Dendritic cell treated with granulocyte-macrophage colony-stimulating factor and Interleukin-4, amounts not matched to agents 40 ng/mL and 50 ng/mL, for 4 days (primary cell): ENCODE measurements around the gene INSIG1.

Experiments used
- H3K27ac Mint-ChIP-seq: one replicate; pipeline ENCODE4 v1.8.0; 2022; ENCODE audit warnings: mild to moderate bottlenecking, mixed read lengths
- H3K27me3 Mint-ChIP-seq: one replicate; pipeline ENCODE4 v1.8.0; 2022; ENCODE audit warnings: mild to moderate bottlenecking, mixed read lengths
- H3K36me3 Mint-ChIP-seq: one replicate; pipeline ENCODE4 v1.8.0; 2022; ENCODE audit warnings: low read depth, mixed read lengths
- H3K4me1 Mint-ChIP-seq: one replicate; pipeline ENCODE4 v1.8.0; 2022; ENCODE audit warnings: low read depth, mixed read lengths
- H3K4me3 Mint-ChIP-seq: one replicate; pipeline ENCODE4 v1.8.0; 2022; ENCODE audit warnings: mild to moderate bottlenecking, moderate library complexity, mixed read lengths
- H3K9me3 Mint-ChIP-seq: one replicate; pipeline ENCODE4 v1.8.0; 2022; ENCODE audit warnings: mixed read lengths
- intact Hi-C: fragments of 100-400 bp; cut with micrococcal nuclease; formaldehyde crosslinking; loops from one replicate; pipeline ENCODE4 v1.15.0; 2022

INSIG1 gene

DNA sequence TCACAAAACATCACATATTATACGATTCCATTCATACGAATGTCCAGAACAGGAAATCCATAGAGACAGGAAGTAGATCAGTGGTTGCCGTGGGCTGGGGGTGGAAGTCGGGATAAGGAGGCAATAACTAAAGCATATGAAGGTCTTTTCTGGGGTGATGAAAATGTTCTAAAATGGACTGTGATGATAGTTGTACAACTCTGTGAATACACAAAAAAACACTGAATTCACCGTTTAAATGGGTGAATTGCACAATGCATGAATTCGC is 3.2 kb upstream of the INSIG1 start:
- H3K9me3 Mint-ChIP-seq: no peaks in the 10 kb centered on the region
- H3K4me3 Mint-ChIP-seq: peak overlapping the region; percentile 21
- H3K27ac Mint-ChIP-seq: peak overlapping the region; percentile 89
- peaks cover 21% of the 10 kb centered on the region for H3K36me3 Mint-ChIP-seq
- intact Hi-C loops: loop anchor here (10.0 kb wide), 1 partner anchor 1600 kb away; the partner anchor contains the start of gene LMBR1
- peaks cover 75% of the 10 kb centered on the region for H3K4me1 Mint-ChIP-seq
- H3K27me3 Mint-ChIP-seq: peaks cover 2% of the 10 kb centered on the region

DNA sequence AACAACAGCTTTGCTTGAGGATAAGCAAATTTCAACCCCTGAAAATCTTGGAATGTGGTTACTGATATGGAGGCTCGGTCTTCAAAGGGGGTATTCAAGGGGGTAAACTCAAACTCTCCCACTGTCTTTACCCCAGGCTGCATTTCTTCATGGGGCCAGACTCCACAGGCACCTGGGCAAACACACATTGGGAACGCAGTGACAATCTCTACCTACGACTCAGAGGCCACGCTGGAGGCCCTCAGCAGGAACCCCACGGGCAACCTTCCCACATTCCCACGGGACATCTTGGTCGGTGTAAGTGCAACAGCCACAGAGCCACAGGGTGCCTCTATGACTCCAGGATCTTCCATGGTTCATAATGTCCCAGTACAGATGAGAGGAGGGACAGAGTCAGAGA is 2.2 kb upstream of the INSIG1 start:
- Mint-ChIP-seq H3K36me3 (peaks cover 32% of the 10 kb centered on the region), H3K4me3 (no peak overlapping the region), H3K4me1 (peaks cover 72% of the 10 kb centered on the region), H3K9me3 (no peaks in the 10 kb centered on the region), H3K27me3 (peaks cover 2% of the 10 kb centered on the region), H3K27ac (peak overlapping the region; percentile 89)
- intact Hi-C loops: loop anchor here (5.0 to 10.0 kb wide), 2 partner anchors 368 to 1599 kb away; partner anchors contain the start of gene LMBR1

DNA sequence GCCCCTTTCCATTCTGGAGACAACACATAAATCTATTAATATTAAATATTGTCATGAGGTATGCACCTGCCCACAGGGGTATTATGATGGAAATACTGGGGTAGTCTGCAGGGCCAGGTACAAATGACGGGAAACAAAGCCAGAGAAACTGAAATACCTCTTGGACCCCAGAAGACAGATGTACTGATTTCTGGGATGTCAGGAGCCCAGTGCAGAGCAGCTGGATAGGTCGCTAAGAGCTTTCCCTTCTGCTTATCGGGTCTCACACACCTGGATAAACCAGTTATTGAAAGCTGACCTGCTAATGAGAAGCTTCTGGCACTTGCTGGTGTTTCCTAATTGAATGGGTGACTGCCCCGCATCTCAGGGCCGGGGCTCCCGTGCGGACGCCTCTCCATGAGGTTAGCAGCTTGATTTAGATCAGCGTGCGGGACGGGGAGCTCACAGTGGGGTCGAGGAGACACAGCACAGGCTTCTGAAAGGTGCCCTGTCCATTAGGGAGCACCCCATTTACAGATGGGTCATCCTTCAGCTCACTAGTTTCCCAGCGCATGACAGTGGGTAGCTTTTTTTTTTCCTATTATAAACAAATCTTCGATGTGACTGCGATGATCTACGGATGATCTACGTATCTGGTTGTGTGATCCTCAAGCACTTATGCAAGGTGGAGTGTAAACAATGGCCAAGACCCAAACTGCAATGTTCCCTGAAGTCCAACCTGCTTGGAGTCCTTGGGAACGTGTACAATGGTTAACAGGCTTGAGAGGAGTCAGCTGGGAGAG is 1.5 kb upstream of the INSIG1 start:
- Mint-ChIP-seq H3K27ac (peak overlapping the region; percentile 89), H3K4me3 (peak overlapping the region; percentile 80), H3K4me1 (peaks cover 72% of the 10 kb centered on the region), H3K27me3 (peaks cover 2% of the 10 kb centered on the region), H3K9me3 (no peaks in the 10 kb centered on the region), H3K36me3 (peaks cover 39% of the 10 kb centered on the region)
- intact Hi-C loops: loop anchor here (1.0 to 10.0 kb wide), 3 partner anchors 14 to 1599 kb away; partner anchors contain the start of gene LMBR1

DNA sequence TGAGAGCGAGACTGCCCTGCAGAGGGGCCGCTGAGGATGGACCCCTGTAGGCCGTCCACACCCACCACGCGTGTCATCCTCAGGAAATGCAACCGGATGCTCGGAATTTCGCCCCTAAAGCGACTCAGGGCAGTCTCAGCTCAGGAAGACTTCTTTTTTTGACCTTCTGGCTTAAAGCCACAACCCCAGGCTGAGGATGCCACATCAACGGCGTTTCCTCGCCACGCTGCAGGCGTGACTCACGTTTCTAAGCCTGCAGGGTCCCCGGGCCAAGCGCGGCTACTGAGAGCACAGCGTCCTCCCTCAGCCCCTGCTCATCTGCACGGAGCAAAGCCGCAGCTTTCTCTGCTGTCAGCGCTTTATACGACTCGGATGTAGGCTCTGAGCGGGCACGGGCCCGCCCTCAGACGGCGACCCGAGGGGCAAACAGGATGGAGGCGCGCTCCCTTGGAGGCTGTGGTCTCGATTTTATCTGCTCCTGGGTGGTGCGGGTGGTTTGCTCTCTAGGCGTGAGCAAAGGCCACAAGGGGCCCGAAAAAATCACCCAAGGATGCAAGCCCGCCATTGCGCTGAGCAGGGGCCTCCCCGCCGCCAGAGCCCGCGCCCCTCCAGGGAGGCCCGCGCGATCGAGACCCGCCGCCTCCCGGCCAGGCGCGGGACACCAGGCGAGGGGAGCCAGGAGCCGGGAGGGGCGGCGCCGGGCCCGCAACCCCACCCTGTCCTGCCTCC is 726 bp upstream of the INSIG1 start:
- H3K4me1 Mint-ChIP-seq: peaks cover 69% of the 10 kb centered on the region
- H3K36me3 Mint-ChIP-seq: peaks cover 46% of the 10 kb centered on the region

DNA sequence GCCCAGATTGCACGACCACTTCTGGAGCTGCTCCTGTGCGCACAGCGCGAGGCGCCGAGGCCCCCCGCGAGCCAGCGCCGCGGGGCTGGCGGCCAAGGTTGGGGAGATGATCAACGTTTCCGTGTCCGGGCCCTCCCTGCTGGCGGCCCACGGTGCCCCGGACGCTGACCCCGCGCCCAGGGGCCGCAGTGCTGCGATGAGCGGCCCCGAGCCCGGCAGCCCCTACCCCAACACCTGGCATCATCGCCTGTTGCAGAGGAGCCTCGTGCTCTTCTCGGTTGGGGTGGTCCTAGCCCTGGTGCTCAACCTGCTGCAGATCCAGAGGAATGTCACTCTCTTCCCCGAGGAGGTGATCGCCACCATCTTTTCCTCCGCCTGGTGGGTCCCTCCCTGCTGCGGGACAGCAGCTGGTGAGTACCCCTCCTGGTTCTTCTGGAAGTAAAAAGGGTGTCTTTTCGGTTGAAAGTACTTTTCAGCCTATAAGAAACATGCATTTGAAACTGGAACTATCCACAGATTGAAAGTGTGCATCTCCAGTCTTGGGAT is 683 bp downstream of the INSIG1 start:
- Mint-ChIP-seq H3K9me3 (no peaks in the 10 kb centered on the region), H3K36me3 (peaks cover 60% of the 10 kb centered on the region), H3K4me1 (peaks cover 60% of the 10 kb centered on the region), H3K27ac (peak overlapping the region; percentile 92), H3K4me3 (peak overlapping the region; percentile 96), H3K27me3 (no peaks in the 10 kb centered on the region)
- intact Hi-C loops: loop anchor here (5.0 to 10.0 kb wide), 2 partner anchors 371 to 1596 kb away; partner anchors contain the start of gene LMBR1

More for the DNA sequence above, 726 bp upstream of the INSIG1 start:
- Mint-ChIP-seq H3K27ac (peak overlapping the region; percentile 89), H3K4me3 (peak overlapping the region; percentile 80), H3K9me3 (no peaks in the 10 kb centered on the region), H3K27me3 (peaks cover 2% of the 10 kb centered on the region)
- intact Hi-C loops: loop anchor here (1.0 to 10.0 kb wide), 4 partner anchors 15 to 1598 kb away; partner anchors contain the start of gene LMBR1

DNA sequence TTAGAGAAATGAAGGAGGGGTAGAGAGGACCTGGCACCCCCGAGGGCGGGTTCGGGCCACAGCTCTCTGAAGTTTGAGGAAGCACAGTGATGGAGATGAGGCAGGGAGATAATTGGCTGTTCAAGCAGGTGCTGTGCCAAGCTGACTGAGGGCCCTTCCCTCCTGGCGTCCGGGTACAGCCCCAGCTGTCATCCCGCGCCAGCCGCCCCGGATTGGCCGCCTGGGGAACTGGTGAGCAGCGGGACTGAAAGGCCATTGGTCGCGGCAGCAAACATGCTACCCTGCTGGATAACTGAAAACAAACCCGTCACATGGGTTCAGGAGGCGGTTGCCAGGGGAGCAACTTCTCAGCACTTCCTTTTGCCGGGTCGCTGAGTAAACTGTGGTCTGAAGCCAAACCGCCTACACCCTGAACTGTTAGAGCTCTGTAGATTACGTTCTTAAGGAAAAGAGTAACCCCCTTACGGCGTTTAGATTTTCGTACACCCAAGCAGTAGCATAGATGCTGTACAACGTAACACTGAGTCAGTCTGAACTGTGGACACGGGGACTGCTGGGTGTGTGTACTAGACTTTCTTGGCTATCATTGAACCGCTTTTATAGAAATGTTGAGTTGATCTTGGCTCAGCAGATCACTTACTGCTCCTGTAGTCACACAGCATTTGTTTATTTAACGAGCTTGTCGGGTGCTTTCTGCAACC is 1.3 kb downstream of the INSIG1 start:
- intact Hi-C loops: loop anchor here (5.0 to 10.0 kb wide), 2 partner anchors 372 to 1596 kb away; partner anchors contain the start of gene LMBR1
- H3K4me1 Mint-ChIP-seq: peaks cover 53% of the 10 kb centered on the region
- H3K9me3 Mint-ChIP-seq: no peaks in the 10 kb centered on the region
- peaks cover 67% of the 10 kb centered on the region for H3K36me3 Mint-ChIP-seq
- H3K4me3 Mint-ChIP-seq: peak overlapping the region; percentile 96
- peak overlapping the region; percentile 92 for H3K27ac Mint-ChIP-seq
- no peaks in the 10 kb centered on the region for H3K27me3 Mint-ChIP-seq

DNA sequence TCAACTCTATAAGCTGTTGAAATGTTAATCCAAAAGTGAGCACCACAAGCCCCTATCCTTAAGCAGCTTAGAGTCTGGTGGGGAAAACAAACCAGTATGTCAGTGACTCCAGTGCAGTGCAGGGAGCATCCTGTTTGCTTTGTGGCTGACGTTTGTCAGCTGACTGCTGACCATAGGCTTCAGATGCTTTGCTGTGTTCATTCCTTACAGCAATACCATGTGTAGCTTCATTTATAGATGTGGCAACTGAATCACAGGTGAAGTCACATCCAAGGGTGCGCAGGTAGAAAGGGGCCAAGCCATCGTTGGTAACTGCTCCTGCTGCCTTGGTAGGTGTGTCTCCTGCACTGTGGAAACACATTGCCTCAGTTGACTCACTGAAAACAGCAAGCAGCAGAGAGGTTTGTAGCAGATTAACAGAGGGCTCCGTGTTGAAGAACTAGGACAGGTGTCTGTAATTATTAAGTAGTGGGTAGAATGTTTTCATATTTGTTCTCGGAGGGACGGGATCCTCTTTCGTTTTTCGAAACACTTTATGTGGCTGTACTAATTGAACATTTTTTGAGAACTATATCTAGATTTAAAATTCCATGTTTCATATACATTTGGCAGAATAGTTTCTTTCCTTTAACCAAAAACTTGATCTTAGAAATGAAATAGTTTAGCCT is 2.0 kb downstream of the INSIG1 start:
- no peaks in the 10 kb centered on the region for H3K27me3 Mint-ChIP-seq

DNA sequence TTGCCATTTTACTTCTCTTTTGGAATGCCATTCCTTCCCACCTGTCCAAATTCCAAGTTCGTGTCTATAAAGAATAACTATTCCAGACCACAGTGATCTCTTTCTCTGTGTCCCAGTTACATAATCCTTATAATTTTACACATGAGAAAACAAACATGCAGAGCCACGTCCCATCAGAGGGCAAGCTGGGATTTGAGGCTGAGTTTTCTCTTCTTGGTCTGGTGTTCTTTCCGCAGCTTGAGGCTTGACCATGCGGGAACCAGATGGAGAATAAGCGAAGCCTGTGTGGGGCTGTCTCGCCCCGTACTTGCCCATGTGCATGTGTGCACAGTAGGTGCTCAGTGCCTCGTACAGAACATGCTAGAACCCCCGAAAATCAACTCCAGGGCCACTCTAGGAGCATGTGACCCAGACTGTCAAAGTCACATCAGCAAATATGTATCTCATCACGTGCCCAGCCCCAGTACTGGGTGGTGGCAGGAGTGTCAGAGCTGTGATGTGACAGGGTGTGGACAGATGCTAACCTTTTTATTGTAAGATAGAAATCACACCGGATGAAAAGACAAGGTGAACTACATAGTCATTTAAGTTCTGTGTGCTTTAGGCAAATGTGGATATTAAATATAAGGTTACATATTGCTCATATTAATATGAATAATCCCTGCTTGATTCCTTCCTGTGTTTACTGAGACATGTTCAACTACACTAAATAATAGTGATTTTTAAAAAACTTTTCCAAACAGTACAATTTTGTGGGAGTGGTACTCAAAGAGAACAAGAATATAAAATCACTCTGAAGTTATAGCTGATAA is 3.2 kb downstream of the INSIG1 start:
- H3K36me3 Mint-ChIP-seq: peaks cover 85% of the 10 kb centered on the region
- peaks cover 46% of the 10 kb centered on the region for H3K4me1 Mint-ChIP-seq
- H3K4me3 Mint-ChIP-seq: peak overlapping the region; percentile 73
- intact Hi-C loops: loop anchor here (5.0 kb wide), 2 partner anchors 41 to 299 kb away; partner anchors contain the start of gene PAXIP1
- H3K9me3 Mint-ChIP-seq: no peaks in the 10 kb centered on the region
- peak overlapping the region; percentile 76 for H3K27ac Mint-ChIP-seq
- no peaks in the 10 kb centered on the region for H3K27me3 Mint-ChIP-seq

More for the DNA sequence above, 2.0 kb downstream of the INSIG1 start:
- Mint-ChIP-seq H3K9me3 (no peaks in the 10 kb centered on the region), H3K4me3 (peak overlapping the region; percentile 96), H3K27ac (peak overlapping the region; percentile 92), H3K4me1 (peaks cover 47% of the 10 kb centered on the region), H3K36me3 (peaks cover 73% of the 10 kb centered on the region)
- intact Hi-C loops: loop anchor here (5.0 to 10.0 kb wide), 4 partner anchors 43 to 1595 kb away; partner anchors contain the start of genes LMBR1 and PAXIP1

DNA sequence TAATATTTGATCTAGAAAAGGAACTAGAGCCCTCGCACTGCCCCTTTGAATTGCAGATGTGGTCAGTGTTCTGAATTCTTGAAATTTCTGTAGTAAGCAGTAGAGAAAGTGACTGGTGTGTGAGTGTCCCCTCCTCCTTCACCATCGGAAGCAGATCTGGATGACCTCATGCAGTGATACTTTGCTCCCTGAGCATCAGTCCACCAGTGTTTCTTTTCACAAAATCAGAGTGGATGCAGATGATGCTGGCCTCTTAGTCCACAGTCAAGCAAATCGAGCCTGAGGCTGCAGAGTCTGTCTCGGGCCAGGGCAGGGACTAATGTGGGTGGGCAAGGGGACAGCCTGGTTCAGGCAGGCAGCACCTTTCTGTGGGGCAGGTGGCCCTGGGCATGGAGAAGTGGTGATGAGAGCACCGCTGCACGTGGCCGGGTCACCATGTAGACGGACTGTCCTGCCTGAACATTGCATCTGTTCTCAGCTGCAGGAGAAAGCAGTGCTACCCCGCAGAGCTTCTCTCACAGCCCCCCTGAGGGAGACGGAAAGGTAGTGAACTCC is 5.4 kb downstream of the INSIG1 start:
- H3K4me1 Mint-ChIP-seq: peaks cover 34% of the 10 kb centered on the region
- no peaks in the 10 kb centered on the region for H3K27me3 Mint-ChIP-seq
- H3K9me3 Mint-ChIP-seq: no peaks in the 10 kb centered on the region
- peaks cover 100% of the 10 kb centered on the region for H3K36me3 Mint-ChIP-seq
- H3K4me3 Mint-ChIP-seq: no peak overlapping the region
- intact Hi-C loops: loop anchor here (5.0 kb wide), 2 partner anchors 39 to 301 kb away; partner anchors contain the start of gene PAXIP1
- H3K27ac Mint-ChIP-seq: no peak overlapping the region

DNA sequence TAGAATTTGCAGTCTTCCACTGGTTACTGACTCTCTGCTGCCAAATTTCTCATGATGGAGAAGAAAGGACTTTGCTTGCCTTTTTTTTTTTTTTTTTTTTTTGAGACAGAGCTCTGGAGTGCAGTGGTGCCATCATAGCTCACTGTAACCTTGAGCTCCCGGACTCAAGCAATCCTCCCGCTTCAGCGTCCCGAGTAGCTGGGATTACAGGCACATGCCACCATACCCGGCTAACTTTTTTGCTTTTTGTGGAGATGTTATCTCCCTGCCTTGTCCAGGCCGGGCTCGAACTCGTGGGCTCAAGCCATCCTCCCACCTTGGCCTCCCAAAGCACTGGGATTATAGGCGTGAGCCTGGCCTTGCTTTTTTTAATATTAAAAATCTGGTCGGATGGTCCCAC is 6.2 kb downstream of the INSIG1 start:
- peaks cover 100% of the 10 kb centered on the region for H3K36me3 Mint-ChIP-seq
- H3K27ac Mint-ChIP-seq: no peak overlapping the region
- H3K4me1 Mint-ChIP-seq: peaks cover 34% of the 10 kb centered on the region

DNA sequence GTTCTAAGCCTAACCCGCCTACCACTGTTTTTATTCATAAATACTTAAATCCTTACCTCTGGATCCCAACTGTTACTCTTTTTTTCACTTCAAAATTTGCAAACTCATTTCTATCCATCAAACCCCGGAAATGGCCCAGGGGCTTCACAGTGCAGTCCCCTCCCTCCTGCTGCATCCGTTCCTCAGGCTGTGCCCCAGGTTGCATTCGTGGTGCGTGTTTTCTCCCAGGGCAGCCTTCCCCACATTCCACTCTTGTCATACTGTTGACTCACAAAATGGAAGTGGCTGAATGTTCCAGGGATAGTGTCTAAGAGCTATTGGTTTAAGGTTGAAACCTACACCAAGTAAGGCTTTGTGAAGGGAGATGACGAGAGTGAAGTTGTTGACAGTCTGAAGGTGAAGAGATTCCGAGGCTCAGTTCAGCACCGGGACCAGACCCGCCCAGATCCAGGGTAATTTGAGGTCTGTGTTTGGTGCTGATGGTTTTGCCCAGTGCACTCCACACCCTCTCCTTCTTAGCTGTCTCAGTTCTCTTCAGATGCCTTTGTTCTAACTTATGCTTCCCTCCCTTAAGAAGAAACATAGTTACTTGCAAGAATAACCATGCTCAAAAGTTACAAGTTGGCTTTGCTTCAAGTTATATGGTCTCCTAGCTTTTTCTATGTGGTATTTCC is 7.7 kb downstream of the INSIG1 start:
- H3K9me3 Mint-ChIP-seq: no peaks in the 10 kb centered on the region
- H3K4me3 Mint-ChIP-seq: no peak overlapping the region
- intact Hi-C loops: no loop called here
- H3K36me3 Mint-ChIP-seq: peaks cover 100% of the 10 kb centered on the region
- peaks cover 28% of the 10 kb centered on the region for H3K4me1 Mint-ChIP-seq
- H3K27me3 Mint-ChIP-seq: no peaks in the 10 kb centered on the region
- H3K27ac Mint-ChIP-seq: peak overlapping the region; percentile 39

More for the DNA sequence above, 6.2 kb downstream of the INSIG1 start:
- Mint-ChIP-seq H3K4me3 (no peak overlapping the region), H3K9me3 (no peaks in the 10 kb centered on the region), H3K27me3 (no peaks in the 10 kb centered on the region)
- intact Hi-C loops: loop anchor here (5.0 kb wide), 2 partner anchors 38 to 302 kb away; partner anchors contain the start of gene PAXIP1
